Stimulated activated naive CD4-positive, alpha-beta T cell (primary cell): ENCODE measurements around the gene CEP112.
"Not testable (repeated sequence)": the region's sequence is repeated elsewhere in the genome, so short reads cannot be mapped to it uniquely, and the experiment has no call there.

ENCODE experiments used
- DNase-seq, 6 experiments: peaks; one replicate each; lab custom pipeline; 2025; lab: John Stamatoyannopoulos, UW

Gene CEP112

GRCh38 chr17:66155055-66155454, 36.9 kb downstream of the CEP112 start:
- not testable (repeated sequence) for DNase-seq

- no peak for DNase-seq
Observed at GRCh38 chr17:66152756-66153155, 39.2 kb downstream of the CEP112 start.

- DNase-seq = no peak
Observed at GRCh38 chr17:66150708-66151107, 41.2 kb downstream of the CEP112 start.

- no peak for DNase-seq
Observed at GRCh38 chr17:66149562-66149961, 42.4 kb downstream of the CEP112 start.

- DNase-seq = no peak
Observed at GRCh38 chr17:66146394-66146793, 45.5 kb downstream of the CEP112 start.

- no peak for DNase-seq
Observed at GRCh38 chr17:66143657-66144282, 48.2 kb downstream of the CEP112 start.

- DNase-seq = no peak
Observed at GRCh38 chr17:66142428-66142827, 49.5 kb downstream of the CEP112 start.

GRCh38 chr17:66138120-66138519, 53.8 kb downstream of the CEP112 start:
- no peak for DNase-seq

- DNase-seq = no peak
Observed at GRCh38 chr17:66135896-66136295, 56.0 kb downstream of the CEP112 start.

- DNase-seq = no peak
Observed at GRCh38 chr17:66135219-66135618, 56.7 kb downstream of the CEP112 start.

GRCh38 chr17:66129759-66130158, 62.2 kb downstream of the CEP112 start:
- DNase-seq = no peak

- no peak for DNase-seq
Observed at GRCh38 chr17:66126231-66126630, 65.7 kb downstream of the CEP112 start.

GRCh38 chr17:66123163-66123562, 68.8 kb downstream of the CEP112 start:
- no peak for DNase-seq

- DNase-seq = no peak
Observed at GRCh38 chr17:66115246-66115645, 76.7 kb downstream of the CEP112 start.

GRCh38 chr17:66114609-66115008, 77.3 kb downstream of the CEP112 start:
- DNase-seq = no peak

- DNase-seq = no peak
Observed at GRCh38 chr17:66107731-66108130, 84.2 kb downstream of the CEP112 start.

- DNase-seq = no peak
Observed at GRCh38 chr17:66098040-66098439, 93.9 kb downstream of the CEP112 start.

- no peak for DNase-seq
Observed at GRCh38 chr17:66094727-66095126, 97.2 kb downstream of the CEP112 start.

GRCh38 chr17:66091445-66092080, 100.4 kb downstream of the CEP112 start:
- DNase-seq = no peak

GRCh38 chr17:66089764-66090163, 102.2 kb downstream of the CEP112 start:
- no peak for DNase-seq

GRCh38 chr17:66088173-66088572, 103.8 kb downstream of the CEP112 start:
- DNase-seq = no peak

- no peak for DNase-seq
Observed at GRCh38 chr17:66087073-66087472, 104.9 kb downstream of the CEP112 start.

- DNase-seq = no peak
Observed at GRCh38 chr17:66085221-66085620, 106.7 kb downstream of the CEP112 start.

- not testable (repeated sequence) for DNase-seq
Observed at GRCh38 chr17:66080670-66081069, 111.3 kb downstream of the CEP112 start.
